Hematopoietic multipotent progenitor cell treated with erythropoietin and hydrocortisone succinate and interleukin-3 and kit ligand, for 15 days (in vitro differentiated cells): Measurements from ENCODE around the gene PPFIBP2.

Experiments
- DNase-seq: peaks from one replicate; pipeline ENCODE4 v3.0.0-alpha.2; 2015; ENCODE audit warnings: low spot score

PPFIBP2 gene

GRCh38 chr11:7577291-7578190, 63.7 kb downstream of the PPFIBP2 start:
- DNase-seq, result no peak

- DNase-seq, result no peak
Observed at GRCh38 chr11:7578276-7578955, 64.6 kb downstream of the PPFIBP2 start.

- no peak for DNase-seq
Observed at GRCh38 chr11:7579361-7579791, 65.6 kb downstream of the PPFIBP2 start.

- DNase-seq, result no peak
Observed at GRCh38 chr11:7581021-7581590, 67.3 kb downstream of the PPFIBP2 start.

GRCh38 chr11:7582338-7582985, 68.7 kb downstream of the PPFIBP2 start:
- no peak for DNase-seq

GRCh38 chr11:7583248-7583647, 69.4 kb downstream of the PPFIBP2 start:
- DNase-seq, result no peak

- no peak for DNase-seq
Observed at GRCh38 chr11:7584910-7585309, 71.1 kb downstream of the PPFIBP2 start.

- no peak for DNase-seq
Observed at GRCh38 chr11:7585816-7586215, 72.0 kb downstream of the PPFIBP2 start.

GRCh38 chr11:7586376-7586775, 72.6 kb downstream of the PPFIBP2 start:
- DNase-seq, result no peak

GRCh38 chr11:7587712-7588111, 73.9 kb downstream of the PPFIBP2 start:
- DNase-seq, result no peak

GRCh38 chr11:7589861-7590260, 76.1 kb downstream of the PPFIBP2 start:
- DNase-seq, result no peak

- DNase-seq, result no peak
Observed at GRCh38 chr11:7590529-7590928, 76.7 kb downstream of the PPFIBP2 start.

GRCh38 chr11:7591107-7591894, 77.5 kb downstream of the PPFIBP2 start:
- DNase-seq, result no peak

- DNase-seq, result no peak
Observed at GRCh38 chr11:7591987-7592386, 78.2 kb downstream of the PPFIBP2 start.

- no peak for DNase-seq
Observed at GRCh38 chr11:7592711-7593110, 78.9 kb downstream of the PPFIBP2 start.

GRCh38 chr11:7593481-7593880, 79.7 kb downstream of the PPFIBP2 start:
- DNase-seq, result no peak

- no peak for DNase-seq
Observed at GRCh38 chr11:7595016-7595866, 81.4 kb downstream of the PPFIBP2 start.

GRCh38 chr11:7595951-7596350, 82.2 kb downstream of the PPFIBP2 start:
- DNase-seq, result no peak

GRCh38 chr11:7596975-7597391, 83.2 kb downstream of the PPFIBP2 start:
- DNase-seq, result no peak

GRCh38 chr11:7597620-7598019, 83.8 kb downstream of the PPFIBP2 start:
- DNase-seq, result no peak

- no peak for DNase-seq
Observed at GRCh38 chr11:7599209-7599608, 85.4 kb downstream of the PPFIBP2 start.
